ENCODE data around the gene GCSH. TPM values are rescaled to one million over a fixed set of nuclear protein-coding genes. Genes with fewer than 3 reads are reported as not detected.
A peak's percentile ranks its signal among the peaks of the same experiment; 100 is the strongest.

The GCSH gene
- total and polyA plus RNA-seq, 4 donors, result 34.6 to 132 (median 55.0) TPM

DNA sequence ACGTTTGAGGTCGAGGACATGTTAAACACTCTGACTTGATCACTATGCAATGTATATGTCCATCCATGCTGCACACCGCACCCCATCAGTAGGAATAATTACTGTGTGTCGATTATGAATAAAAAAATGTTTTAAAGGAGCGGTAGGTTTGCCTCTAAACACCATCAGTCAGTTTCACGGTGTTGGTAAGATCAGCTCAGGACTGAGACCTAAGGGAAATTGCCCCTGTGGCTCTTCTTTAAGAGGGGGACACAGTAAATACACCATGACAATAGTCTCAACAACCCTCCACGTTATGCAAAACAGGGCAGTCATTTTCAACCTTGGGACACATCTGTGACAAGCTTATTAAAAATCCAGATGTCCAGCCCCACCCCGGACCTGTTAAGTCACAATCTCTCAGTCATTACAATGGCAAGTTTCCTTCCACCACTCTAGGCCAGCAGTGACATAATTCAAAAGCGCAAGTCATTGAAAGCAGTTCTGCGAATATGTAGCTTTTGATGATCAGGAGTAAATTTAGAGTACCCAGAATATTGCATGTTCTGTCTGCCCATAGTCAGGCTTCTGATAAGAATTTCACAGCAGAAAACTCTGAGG, 59.3 kb downstream of the GCSH start (continued):
- TF ChIP-seq, protein P1, sequence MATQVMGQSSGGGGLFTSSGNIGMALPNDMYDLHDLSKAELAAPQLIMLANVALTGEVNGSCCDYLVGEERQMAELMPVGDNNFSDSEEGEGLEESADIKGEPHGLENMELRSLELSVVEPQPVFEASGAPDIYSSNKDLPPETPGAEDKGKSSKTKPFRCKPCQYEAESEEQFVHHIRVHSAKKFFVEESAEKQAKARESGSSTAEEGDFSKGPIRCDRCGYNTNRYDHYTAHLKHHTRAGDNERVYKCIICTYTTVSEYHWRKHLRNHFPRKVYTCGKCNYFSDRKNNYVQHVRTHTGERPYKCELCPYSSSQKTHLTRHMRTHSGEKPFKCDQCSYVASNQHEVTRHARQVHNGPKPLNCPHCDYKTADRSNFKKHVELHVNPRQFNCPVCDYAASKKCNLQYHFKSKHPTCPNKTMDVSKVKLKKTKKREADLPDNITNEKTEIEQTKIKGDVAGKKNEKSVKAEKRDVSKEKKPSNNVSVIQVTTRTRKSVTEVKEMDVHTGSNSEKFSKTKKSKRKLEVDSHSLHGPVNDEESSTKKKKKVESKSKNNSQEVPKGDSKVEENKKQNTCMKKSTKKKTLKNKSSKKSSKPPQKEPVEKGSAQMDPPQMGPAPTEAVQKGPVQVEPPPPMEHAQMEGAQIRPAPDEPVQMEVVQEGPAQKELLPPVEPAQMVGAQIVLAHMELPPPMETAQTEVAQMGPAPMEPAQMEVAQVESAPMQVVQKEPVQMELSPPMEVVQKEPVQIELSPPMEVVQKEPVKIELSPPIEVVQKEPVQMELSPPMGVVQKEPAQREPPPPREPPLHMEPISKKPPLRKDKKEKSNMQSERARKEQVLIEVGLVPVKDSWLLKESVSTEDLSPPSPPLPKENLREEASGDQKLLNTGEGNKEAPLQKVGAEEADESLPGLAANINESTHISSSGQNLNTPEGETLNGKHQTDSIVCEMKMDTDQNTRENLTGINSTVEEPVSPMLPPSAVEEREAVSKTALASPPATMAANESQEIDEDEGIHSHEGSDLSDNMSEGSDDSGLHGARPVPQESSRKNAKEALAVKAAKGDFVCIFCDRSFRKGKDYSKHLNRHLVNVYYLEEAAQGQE (IDR thresholded peaks at IDR 0.05), result no peak
- TF ChIP-seq HNF4A (conservative IDR thresholded peaks at IDR 0.05) (no peak), FOXA1 (IDR thresholded peaks at IDR 0.05) (no peak), RXRA (IDR thresholded peaks at IDR 0.05) (no peak), JUND (IDR thresholded peaks at IDR 0.05) (no peak), YY1 (IDR thresholded peaks at IDR 0.05) (no peak), HNF4G (IDR thresholded peaks at IDR 0.05) (no peak), FOXA2 (IDR thresholded peaks at IDR 0.05) (no peak), NR2F2 (IDR thresholded peaks at IDR 0.05) (no peak)
- TF ChIP-seq, protein P2, sequence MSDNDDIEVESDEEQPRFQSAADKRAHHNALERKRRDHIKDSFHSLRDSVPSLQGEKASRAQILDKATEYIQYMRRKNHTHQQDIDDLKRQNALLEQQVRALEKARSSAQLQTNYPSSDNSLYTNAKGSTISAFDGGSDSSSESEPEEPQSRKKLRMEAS (IDR thresholded peaks at IDR 0.05), result no peak

DNA sequence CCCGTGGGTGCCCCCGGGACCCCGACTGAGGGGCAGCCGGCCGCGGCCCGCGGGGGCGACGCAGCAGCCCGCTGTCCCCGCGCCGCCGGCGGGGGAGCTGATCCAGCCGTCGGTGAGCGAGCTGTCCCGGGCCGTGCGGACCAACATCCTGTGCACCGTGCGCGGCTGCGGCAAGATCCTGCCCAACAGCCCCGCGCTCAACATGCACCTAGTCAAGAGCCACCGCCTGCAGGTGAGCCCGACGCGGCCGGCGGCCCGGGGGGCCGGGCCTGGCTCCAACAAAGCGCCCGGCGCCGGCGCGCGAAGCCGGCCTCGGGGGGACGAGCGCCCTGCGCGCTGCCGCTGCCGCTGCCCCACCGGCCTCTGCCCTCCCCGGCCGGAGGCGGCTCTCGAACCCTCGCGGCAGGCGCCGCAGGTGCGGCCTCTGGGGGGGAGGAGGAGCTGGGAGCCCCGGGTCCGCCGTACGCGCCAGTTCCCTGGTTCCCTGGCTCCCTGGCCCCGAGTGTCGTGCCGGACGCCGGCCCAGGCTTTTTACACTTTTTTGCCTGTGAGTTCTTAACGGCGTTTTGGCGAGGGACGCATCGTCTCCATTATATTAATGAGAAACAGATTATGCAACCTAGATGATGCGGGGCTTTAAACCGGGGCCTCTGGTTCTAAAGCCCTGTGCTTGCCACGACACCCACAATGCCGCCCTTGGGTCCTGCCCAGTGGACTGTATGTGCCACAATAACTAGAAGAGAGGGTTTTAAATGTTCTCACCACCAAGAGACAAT, 60.0 kb downstream of the GCSH start:
- peak overlapping the region; percentile 19 to 25 for H3K27ac ChIP-seq (ENCODE audit: low read depth in 1 of 2, low read length in 2 of 2)

DNA sequence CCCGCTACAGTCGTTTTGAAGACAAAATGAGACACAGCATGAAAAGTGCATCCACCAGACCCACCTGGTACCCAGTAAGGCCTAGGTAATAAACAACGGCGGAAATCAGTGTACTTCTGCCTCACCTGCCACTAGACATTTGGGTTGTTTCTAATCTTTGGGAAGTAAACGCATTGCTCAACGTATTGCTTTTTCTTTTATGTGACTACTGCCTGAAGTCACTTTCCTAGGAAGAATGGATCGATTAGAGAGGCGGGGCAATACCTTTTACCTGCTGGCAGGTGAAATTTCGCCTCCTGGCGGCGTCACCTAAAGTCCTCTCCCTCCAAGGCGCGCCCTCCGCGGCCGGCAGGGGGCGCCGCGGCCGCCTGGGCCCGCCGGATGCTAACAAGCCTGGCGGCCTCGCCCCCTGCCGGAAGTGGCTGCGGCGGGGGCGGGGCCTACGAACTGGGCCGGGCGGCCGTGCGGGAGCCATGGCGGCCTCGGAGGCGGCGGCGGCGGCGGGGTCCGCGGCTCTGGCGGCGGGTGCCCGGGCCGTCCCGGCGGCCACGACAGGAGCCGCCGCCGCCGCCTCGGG, 60.7 kb downstream of the GCSH start, which contains the start of gene ATMIN:
TSS of gene ATMIN (plus strand) at position 445 of the 577 bp plus-strand sequence. CDS start at position 474, 29 bp downstream.
- H3K27me3 ChIP-seq (ENCODE audit: control insufficient read depth in 4 of 4, insufficient read depth in 4 of 4, low read length in 3 of 4), result no peaks in the 10 kb centered on the region
- no peaks in the 10 kb centered on the region for H3K9me3 ChIP-seq (ENCODE audit: control insufficient read depth in 4 of 4, low read length in 3 of 4)
- peaks cover 8 to 17% (median 13%) of the 10 kb centered on the region in 4 donors for H3K4me1 ChIP-seq (ENCODE audit: control insufficient read depth in 4 of 4, insufficient read depth in 4 of 4, low read length in 3 of 4)
- H3K9ac ChIP-seq (ENCODE audit: low read depth in 1 of 2, low read length in 2 of 2), result peak within 1 kb of the TSS; percentile 77 to 89
- H3K4me3 ChIP-seq (ENCODE audit: low read depth in 1 of 3, low read length in 3 of 3), result peak within 1 kb of the TSS; percentile 67 to 91 (median 80)
- H3K36me3 ChIP-seq (ENCODE audit: control insufficient read depth in 4 of 4, insufficient read depth in 3 of 4, low read depth in 1 of 4, low read length in 3 of 4), result peaks cover 0 to 4% (median 0%) of the 10 kb centered on the region in 4 donors
- TF ChIP-seq GABPA (IDR thresholded peaks at IDR 0.05 in 1 of 2, conservative IDR thresholded peaks at IDR 0.05 in 1 of 2) (peak in 1 of 2 donors; percentile 73), TAF1 (conservative IDR thresholded peaks at IDR 0.05) (no peak), RAD21 (IDR thresholded peaks at IDR 0.05) (peak; percentile 77)
- TF ChIP-seq, protein P3, sequence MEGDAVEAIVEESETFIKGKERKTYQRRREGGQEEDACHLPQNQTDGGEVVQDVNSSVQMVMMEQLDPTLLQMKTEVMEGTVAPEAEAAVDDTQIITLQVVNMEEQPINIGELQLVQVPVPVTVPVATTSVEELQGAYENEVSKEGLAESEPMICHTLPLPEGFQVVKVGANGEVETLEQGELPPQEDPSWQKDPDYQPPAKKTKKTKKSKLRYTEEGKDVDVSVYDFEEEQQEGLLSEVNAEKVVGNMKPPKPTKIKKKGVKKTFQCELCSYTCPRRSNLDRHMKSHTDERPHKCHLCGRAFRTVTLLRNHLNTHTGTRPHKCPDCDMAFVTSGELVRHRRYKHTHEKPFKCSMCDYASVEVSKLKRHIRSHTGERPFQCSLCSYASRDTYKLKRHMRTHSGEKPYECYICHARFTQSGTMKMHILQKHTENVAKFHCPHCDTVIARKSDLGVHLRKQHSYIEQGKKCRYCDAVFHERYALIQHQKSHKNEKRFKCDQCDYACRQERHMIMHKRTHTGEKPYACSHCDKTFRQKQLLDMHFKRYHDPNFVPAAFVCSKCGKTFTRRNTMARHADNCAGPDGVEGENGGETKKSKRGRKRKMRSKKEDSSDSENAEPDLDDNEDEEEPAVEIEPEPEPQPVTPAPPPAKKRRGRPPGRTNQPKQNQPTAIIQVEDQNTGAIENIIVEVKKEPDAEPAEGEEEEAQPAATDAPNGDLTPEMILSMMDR (IDR thresholded peaks at IDR 0.05; ENCODE audit: low read depth, low read length, missing input control), result peak; percentile 100
- WGBS, result 5% methylated on average over 54 of the region's 54 CpGs
- peak; percentile 90 for DNase-seq (ENCODE audit: low spot score)
- peak within 1 kb of the TSS; percentile 19 to 25 for H3K27ac ChIP-seq (ENCODE audit: low read depth in 1 of 2, low read length in 2 of 2)

More for the DNA sequence above, 60.0 kb downstream of the GCSH start:
- Histone ChIP-seq H3K4me3 (ENCODE audit: low read depth in 1 of 3, low read length in 3 of 3) (peak overlapping the region; percentile 67 to 91 (median 80)), H3K4me1 (ENCODE audit: control insufficient read depth in 4 of 4, insufficient read depth in 4 of 4, low read length in 3 of 4) (peaks cover 8 to 17% (median 13%) of the 10 kb centered on the region in 4 donors), H3K36me3 (ENCODE audit: control insufficient read depth in 4 of 4, insufficient read depth in 3 of 4, low read depth in 1 of 4, low read length in 3 of 4) (peaks cover 0 to 5% (median under 1%) of the 10 kb centered on the region in 4 donors), H3K9ac (ENCODE audit: low read depth in 1 of 2, low read length in 2 of 2) (peak overlapping the region; percentile 77 to 89), H3K9me3 (ENCODE audit: control insufficient read depth in 4 of 4, low read length in 3 of 4) (no peaks in the 10 kb centered on the region), H3K27me3 (ENCODE audit: control insufficient read depth in 4 of 4, insufficient read depth in 4 of 4, low read length in 3 of 4) (no peaks in the 10 kb centered on the region)
- TF ChIP-seq, protein P3 (IDR thresholded peaks at IDR 0.05; ENCODE audit: low read depth, low read length, missing input control), result peak; percentile 7
- TF ChIP-seq HNF4G (IDR thresholded peaks at IDR 0.05), result no peak
- under 1% methylated on average over 80 of the region's 80 CpGs for WGBS
- peak; percentile 54 for DNase-seq (ENCODE audit: low spot score)
